Measurements from ENCODE around the gene TBCE.

DNA sequence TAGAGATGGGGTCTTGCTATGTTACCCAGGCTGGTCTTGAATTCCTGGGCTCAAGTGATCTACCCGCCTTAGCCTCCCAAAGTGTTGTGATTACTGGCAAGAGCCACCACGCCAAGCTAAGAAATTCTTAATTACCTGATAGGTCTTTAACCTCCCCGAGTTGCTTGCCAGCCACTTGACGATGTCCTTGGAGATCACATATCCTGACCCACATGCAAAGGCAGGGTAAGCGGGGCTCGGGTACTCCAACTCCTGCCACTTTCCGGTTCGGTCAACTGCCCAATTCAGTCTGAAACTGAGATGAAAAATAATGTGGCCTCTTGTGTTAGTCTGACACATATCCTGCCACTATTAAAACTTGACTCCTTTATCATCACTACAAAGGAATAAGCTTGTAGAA, 86.8 kb downstream of the TBCE start:
- TF ChIP-seq CTCF (IDR thresholded peaks at IDR 0.05) (no peak), EZH2 (IDR thresholded peaks at IDR 0.05) (no peak)

All from neural progenitor cell (in vitro differentiated cells).